IPS-15b (cell line): ENCODE results near the gene ARHGEF26.

Experiments
- H3K27me3 ChIP-seq: one replicate; pipeline ENCODE4 v1.6.1; 2013; ENCODE audit warnings: low read length; ENCODE audit not compliant: control insufficient read depth, insufficient read depth
- H3K36me3 ChIP-seq: one replicate; pipeline ENCODE4 v1.6.1; 2013; ENCODE audit warnings: low read length; ENCODE audit not compliant: control insufficient read depth, insufficient read depth
- H3K4me1 ChIP-seq: one replicate; pipeline ENCODE4 v1.6.1; 2013; ENCODE audit warnings: mild to moderate bottlenecking, low read length; ENCODE audit not compliant: control insufficient read depth, insufficient read depth
- H3K4me3 ChIP-seq: one replicate; pipeline ENCODE4 v1.5.1; 2013; ENCODE audit warnings: low read depth, low read length
- H3K9ac ChIP-seq: one replicate; pipeline ENCODE4 v1.6.1; 2013; ENCODE audit warnings: low read depth, mild to moderate bottlenecking, low read length
- H3K9me3 ChIP-seq: one replicate; pipeline ENCODE4 v1.6.1; 2013; ENCODE audit warnings: mild to moderate bottlenecking, low read length; ENCODE audit not compliant: control insufficient read depth, insufficient read depth

Gene ARHGEF26

GRCh38 chr3:154095832-154096421 is 25.3 kb upstream of the ARHGEF26 start:
- Histone ChIP-seq H3K36me3 (no peaks in the 10 kb centered on the region), H3K27me3 (no peaks in the 10 kb centered on the region), H3K9me3 (no peaks in the 10 kb centered on the region), H3K4me3 (no peak overlapping the region), H3K4me1 (peaks cover 2% of the 10 kb centered on the region), H3K9ac (no peak overlapping the region)

- Histone ChIP-seq H3K9ac (no peak overlapping the region), H3K27me3 (no peaks in the 10 kb centered on the region), H3K36me3 (no peaks in the 10 kb centered on the region), H3K4me1 (no peaks in the 10 kb centered on the region), H3K9me3 (no peaks in the 10 kb centered on the region), H3K4me3 (no peak overlapping the region)
These were observed 22.8 kb upstream of the ARHGEF26 start for GRCh38 chr3:154098376-154098775.

- Histone ChIP-seq H3K36me3 (no peaks in the 10 kb centered on the region), H3K4me1 (no peaks in the 10 kb centered on the region), H3K4me3 (no peak overlapping the region), H3K9ac (no peak overlapping the region), H3K9me3 (no peaks in the 10 kb centered on the region), H3K27me3 (no peaks in the 10 kb centered on the region)
These were observed 20.6 kb upstream of the ARHGEF26 start for GRCh38 chr3:154100556-154100955.

- H3K4me1 ChIP-seq, result no peaks in the 10 kb centered on the region
- no peaks in the 10 kb centered on the region for H3K27me3 ChIP-seq
- H3K4me3 ChIP-seq, result no peak overlapping the region
- no peak overlapping the region for H3K9ac ChIP-seq
- H3K36me3 ChIP-seq, result no peaks in the 10 kb centered on the region
- no peaks in the 10 kb centered on the region for H3K9me3 ChIP-seq
These were observed 19.9 kb upstream of the ARHGEF26 start for GRCh38 chr3:154101250-154101649.

GRCh38 chr3:154102225-154102624 is 19.0 kb upstream of the ARHGEF26 start:
- Histone ChIP-seq H3K4me3 (no peak overlapping the region), H3K9me3 (no peaks in the 10 kb centered on the region), H3K4me1 (no peaks in the 10 kb centered on the region), H3K27me3 (no peaks in the 10 kb centered on the region), H3K36me3 (no peaks in the 10 kb centered on the region), H3K9ac (no peak overlapping the region)

GRCh38 chr3:154105218-154105975 is 15.8 kb upstream of the ARHGEF26 start:
- Histone ChIP-seq H3K27me3 (no peaks in the 10 kb centered on the region), H3K9me3 (no peaks in the 10 kb centered on the region), H3K4me3 (no peak overlapping the region), H3K4me1 (no peaks in the 10 kb centered on the region), H3K36me3 (no peaks in the 10 kb centered on the region), H3K9ac (no peak overlapping the region)

GRCh38 chr3:154111365-154111935 is 9.7 kb upstream of the ARHGEF26 start:
- Histone ChIP-seq H3K27me3 (no peaks in the 10 kb centered on the region), H3K4me1 (no peaks in the 10 kb centered on the region), H3K4me3 (no peak overlapping the region), H3K9me3 (no peaks in the 10 kb centered on the region), H3K36me3 (no peaks in the 10 kb centered on the region), H3K9ac (no peak overlapping the region)

- Histone ChIP-seq H3K4me1 (no peaks in the 10 kb centered on the region), H3K9ac (no peak overlapping the region), H3K9me3 (no peaks in the 10 kb centered on the region), H3K27me3 (no peaks in the 10 kb centered on the region), H3K4me3 (no peak overlapping the region), H3K36me3 (no peaks in the 10 kb centered on the region)
These were observed 8.9 kb upstream of the ARHGEF26 start for GRCh38 chr3:154112146-154112852.

GRCh38 chr3:154113609-154114008 is 7.6 kb upstream of the ARHGEF26 start:
- no peak overlapping the region for H3K9ac ChIP-seq
- no peaks in the 10 kb centered on the region for H3K27me3 ChIP-seq
- no peak overlapping the region for H3K4me3 ChIP-seq
- H3K36me3 ChIP-seq, result no peaks in the 10 kb centered on the region
- H3K4me1 ChIP-seq, result no peaks in the 10 kb centered on the region
- H3K9me3 ChIP-seq, result no peaks in the 10 kb centered on the region

- Histone ChIP-seq H3K9me3 (no peaks in the 10 kb centered on the region), H3K36me3 (no peaks in the 10 kb centered on the region), H3K4me3 (no peak overlapping the region), H3K9ac (no peak overlapping the region), H3K4me1 (peaks cover 2% of the 10 kb centered on the region), H3K27me3 (peaks cover 4% of the 10 kb centered on the region)
These were observed 5.9 kb upstream of the ARHGEF26 start for GRCh38 chr3:154115332-154115731.

GRCh38 chr3:154119951-154120350 is 1.2 kb upstream of the ARHGEF26 start:
- H3K4me1 ChIP-seq, result peaks cover 2% of the 10 kb centered on the region
- no peak overlapping the region for H3K9ac ChIP-seq
- peaks cover 20% of the 10 kb centered on the region for H3K27me3 ChIP-seq
- no peaks in the 10 kb centered on the region for H3K9me3 ChIP-seq
- H3K4me3 ChIP-seq, result no peak overlapping the region
- no peaks in the 10 kb centered on the region for H3K36me3 ChIP-seq
